GM12875 (cell line): Measurements from ENCODE around the gene FGF11.

Experiments
- H3K4me3 ChIP-seq: one replicate; pipeline ENCODE4 v1.5.1; 2011; ENCODE audit warnings: low read depth, low read length, control low read depth
- TF ChIP-seq, protein P1 (sequence below): IDR thresholded peaks from 2 replicates; pipeline ENCODE4 v1.5.1; 2011; ENCODE audit warnings: low read depth, mild to moderate bottlenecking, control low read depth, inconsistent platforms, low read length, moderate library complexity, borderline replicate concordance; ENCODE audit not compliant: insufficient read depth

Gene FGF11

DNA sequence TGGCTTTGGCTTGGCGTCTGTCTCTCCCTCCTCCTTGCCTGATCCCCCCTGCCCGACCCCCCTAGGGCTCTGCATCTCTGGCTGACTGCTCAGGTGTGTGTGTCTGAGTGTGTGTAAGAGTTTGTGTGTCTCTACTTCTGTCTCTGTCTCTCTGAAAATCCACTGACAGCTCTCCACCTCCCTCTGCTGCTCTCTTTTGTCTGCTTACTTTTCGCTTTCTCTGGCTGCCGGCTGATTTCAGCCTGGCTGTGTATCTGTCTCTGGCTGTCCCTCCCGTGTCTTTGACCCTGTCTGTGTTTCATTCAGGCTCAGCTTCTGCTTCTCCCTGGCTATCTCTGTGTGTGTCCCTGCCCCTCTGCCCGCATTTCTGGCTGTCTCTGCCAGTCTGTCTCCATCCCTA lies 23.0 kb upstream of the FGF11 start:
- H3K4me3 ChIP-seq: no peak overlapping the region
- TF ChIP-seq, protein P1, sequence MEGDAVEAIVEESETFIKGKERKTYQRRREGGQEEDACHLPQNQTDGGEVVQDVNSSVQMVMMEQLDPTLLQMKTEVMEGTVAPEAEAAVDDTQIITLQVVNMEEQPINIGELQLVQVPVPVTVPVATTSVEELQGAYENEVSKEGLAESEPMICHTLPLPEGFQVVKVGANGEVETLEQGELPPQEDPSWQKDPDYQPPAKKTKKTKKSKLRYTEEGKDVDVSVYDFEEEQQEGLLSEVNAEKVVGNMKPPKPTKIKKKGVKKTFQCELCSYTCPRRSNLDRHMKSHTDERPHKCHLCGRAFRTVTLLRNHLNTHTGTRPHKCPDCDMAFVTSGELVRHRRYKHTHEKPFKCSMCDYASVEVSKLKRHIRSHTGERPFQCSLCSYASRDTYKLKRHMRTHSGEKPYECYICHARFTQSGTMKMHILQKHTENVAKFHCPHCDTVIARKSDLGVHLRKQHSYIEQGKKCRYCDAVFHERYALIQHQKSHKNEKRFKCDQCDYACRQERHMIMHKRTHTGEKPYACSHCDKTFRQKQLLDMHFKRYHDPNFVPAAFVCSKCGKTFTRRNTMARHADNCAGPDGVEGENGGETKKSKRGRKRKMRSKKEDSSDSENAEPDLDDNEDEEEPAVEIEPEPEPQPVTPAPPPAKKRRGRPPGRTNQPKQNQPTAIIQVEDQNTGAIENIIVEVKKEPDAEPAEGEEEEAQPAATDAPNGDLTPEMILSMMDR: 0 out of 2 replicates have a peak, but pooled peaks have one; percentile 18

DNA sequence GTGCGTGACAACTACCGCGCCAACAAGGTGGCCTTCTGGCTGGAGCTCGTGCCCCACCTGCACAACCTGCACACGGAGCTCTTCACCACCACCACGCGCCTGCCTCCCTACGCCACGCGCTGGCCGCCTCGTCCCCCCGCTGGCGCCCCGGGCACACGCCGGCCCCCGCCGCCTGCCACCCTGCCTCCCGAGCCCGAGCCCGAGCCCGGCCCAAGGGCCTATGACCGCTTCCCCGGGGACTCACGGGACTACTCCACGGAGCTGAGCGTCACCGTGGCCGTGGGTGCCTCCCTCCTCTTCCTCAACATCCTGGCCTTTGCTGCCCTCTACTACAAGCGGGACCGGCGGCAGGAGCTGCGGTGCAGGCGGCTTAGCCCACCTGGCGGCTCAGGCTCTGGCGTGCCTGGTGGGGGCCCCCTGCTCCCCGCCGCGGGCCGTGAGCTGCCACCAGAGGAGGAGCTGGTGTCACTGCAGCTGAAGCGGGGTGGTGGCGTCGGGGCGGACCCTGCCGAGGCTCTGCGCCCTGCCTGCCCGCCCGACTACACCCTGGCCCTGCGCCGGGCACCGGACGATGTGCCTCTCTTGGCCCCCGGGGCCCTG lies 22.2 kb upstream of the FGF11 start:
- TF ChIP-seq, protein P1: no peak
- H3K4me3 ChIP-seq: no peak overlapping the region

DNA sequence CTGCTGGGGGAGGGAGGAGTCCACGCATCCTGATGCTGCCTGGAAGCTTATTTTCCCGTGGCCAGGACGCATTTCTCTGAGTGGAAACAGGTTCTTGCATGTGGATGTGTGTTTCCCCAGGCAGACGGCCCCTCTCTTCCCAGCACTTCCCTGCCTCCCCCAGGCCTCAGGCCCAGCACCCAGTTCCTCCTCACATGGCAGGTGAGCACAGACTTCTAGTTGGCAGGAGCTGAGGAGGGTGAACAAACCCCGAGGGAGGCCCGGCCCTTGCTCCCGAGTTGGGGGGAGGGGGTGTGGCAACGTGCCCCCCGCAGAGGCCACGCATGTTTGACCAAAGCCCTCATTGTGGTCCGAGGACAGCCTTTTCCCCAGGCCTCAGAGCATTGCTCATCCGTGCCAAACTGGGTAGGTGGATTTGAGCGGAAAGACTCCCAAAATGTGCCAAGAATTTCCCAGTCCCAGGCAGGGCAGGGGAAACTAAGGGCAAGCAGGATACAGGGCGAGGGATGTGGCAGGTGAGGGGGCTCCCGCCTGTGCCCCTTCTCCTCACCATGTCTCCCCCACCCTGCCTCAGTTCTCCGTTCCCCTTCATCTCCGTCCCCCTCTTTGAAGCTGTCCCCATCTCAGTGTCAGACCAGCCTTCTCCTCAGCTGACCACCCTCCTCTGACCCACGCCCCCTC lies 20.7 kb upstream of the FGF11 start:
- H3K4me3 ChIP-seq: no peak overlapping the region
- TF ChIP-seq, protein P1: no peak

DNA sequence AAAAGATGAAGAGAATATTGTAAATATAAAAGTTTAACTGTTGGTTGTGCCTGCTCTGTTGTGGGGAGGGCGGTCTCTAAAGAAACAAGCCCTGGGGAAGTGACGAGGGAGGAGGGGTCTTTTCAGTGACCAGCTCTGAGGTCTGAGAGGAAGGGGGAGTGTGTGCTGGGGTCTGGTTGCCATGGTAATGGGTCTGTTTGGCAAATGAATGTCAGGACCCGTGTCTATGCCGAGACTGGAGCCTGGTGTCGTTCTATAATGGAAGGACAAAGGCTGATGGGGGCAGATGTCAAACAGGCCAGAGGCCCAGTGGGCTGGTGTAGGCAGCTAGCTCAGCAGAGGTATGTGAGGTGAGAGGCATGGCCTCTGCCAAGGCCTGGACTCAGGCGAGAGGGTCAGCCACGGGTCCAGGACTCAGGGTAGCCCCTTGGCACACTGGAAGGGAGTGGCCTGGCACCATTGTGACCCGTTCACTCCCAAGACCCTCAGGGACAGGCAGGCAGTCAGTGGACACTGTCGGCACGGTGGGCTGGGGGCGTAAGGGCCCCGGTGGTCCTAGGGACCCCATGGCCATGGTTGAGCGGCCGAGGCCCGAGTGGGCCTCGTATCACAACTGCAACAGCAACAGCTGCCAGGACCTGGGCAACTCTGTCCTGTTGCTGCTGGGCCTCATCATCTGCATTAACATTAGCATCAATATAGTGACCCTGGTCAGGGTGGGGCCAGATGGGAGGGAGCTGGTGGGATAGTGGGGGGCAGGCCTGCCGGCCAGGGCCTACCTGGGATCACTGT lies 19.3 kb upstream of the FGF11 start, which contains the start of gene SPEM1:
SPEM1 (plus strand) TSS at position 506 of the 792 bp plus-strand sequence; CDS start at position 567, 61 bp downstream.
- H3K4me3 ChIP-seq: no peak within 1 kb of the TSS
- TF ChIP-seq, protein P1: no peak

DNA sequence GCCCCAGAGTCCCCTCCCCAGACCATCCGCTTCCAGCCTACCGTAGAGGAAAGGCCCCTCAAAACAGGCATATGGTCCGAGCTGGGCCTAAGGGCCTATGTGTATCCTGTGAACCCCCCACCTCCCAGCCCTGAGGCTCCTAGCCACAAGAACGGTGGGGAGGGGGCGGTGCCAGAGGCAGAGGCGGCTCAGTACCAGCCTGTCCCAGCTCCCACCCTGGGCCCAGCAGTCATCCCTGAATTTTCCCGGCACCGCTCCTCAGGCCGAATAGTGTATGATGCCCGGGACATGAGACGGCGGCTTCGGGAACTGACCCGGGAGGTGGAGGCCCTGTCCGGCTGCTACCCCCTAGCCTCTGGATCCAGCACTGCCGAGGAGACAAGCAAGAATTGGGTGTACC lies 18.1 kb upstream of the FGF11 start:
- TF ChIP-seq, protein P1: no peak
- no peak overlapping the region for H3K4me3 ChIP-seq

DNA sequence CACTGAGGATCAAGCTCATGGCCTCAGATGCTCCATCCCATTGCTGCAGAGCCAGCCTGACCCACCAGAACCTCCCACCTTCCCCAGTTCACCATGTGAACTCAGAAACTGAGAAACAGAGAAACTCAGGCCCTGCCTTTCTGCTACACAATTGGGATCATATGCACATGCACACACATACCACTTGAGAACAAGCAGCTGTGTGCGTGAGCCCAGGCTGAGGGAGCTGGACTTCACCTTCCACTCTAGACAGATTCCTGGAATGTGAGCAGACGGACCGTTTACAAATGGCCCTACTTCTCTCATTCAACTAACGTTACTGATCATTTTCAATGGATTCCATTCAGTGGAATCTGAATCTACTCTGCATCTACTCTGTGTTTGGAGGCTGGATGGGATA lies 15.6 kb upstream of the FGF11 start:
- TF ChIP-seq, protein P1: no peak
- H3K4me3 ChIP-seq: no peak overlapping the region
